Epithelial cell of esophagus (primary cell): ENCODE results near the gene MAP3K10.

Experiments used
- DNase-seq: peaks from one replicate; pipeline ENCODE4 v3.0.0; 2010; ENCODE audit warnings: low read depth
- H3K4me3 ChIP-seq: 2 replicates; pipeline ENCODE4 v1.5.1; 2011; ENCODE audit warnings: mild to moderate bottlenecking, low read length, control low read depth
- CTCF ChIP-seq: IDR thresholded peaks from 2 replicates; pipeline ENCODE4 v1.5.1; 2011; ENCODE audit warnings: low read depth, mild to moderate bottlenecking, low read length, control low read depth, inconsistent platforms; ENCODE audit not compliant: insufficient read depth; ENCODE audit errors: missing control alignments

The MAP3K10 gene

DNA sequence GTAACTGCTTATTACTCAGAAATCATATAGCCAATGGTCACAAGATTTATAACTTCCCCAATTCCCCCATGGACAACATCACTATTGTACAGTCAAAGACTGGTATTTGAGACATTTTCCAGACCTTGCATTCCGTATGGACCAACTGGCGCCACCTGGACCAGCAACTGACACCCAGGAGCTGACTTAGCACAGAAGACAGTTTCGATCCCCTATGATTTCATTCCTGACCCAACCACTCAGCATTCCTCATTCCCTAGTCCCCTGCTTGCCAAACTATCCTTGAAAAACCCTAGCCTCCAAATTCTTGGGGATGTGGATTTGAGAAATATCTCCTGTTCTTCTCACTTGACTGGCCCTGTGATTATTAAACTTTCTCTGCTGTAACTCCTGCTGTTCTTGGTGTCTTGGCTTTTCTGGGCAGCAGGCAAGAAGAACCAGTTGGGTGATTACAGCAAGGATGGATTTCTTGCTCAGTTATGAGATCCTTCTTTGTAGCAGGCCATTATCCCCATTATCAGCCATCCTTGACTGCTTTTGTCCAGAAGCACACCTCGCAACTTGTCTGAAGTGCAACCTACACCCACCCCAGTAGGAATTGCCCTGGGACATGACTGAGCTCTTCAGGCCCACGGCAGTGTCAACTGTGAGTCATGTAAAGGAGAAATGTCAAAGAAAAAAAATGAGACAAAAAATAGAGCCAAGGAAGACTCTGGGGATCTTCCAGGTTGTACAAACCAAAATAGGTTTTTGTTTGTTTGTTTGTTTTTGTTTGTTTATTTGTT lies 13.7 kb upstream of the MAP3K10 start:
- no peak for TF ChIP-seq CTCF
- peak; percentile 70 for DNase-seq
- H3K4me3 ChIP-seq = no peak overlapping the region

DNA sequence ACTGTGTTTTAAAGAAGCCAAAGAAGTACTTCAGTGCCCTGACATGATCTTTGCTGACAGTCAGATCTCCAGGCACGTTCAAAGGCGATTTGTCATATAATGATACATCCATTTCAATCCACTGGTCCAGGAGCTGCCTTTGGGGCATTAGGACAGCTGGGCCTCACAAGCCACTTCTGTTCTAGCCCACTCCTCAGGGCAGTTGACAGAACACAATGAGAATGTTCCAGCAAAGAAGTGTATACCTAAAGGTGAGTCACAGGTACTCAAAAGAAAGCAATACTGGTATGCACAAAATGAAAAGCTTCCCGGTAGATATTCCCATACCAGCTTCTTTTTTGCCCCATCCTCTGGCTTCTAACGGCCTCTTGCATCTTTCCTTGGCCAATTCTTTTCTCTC lies 12.5 kb upstream of the MAP3K10 start:
- peak; percentile 90 for DNase-seq
- no peak for TF ChIP-seq CTCF
- H3K4me3 ChIP-seq = no peak overlapping the region

DNA sequence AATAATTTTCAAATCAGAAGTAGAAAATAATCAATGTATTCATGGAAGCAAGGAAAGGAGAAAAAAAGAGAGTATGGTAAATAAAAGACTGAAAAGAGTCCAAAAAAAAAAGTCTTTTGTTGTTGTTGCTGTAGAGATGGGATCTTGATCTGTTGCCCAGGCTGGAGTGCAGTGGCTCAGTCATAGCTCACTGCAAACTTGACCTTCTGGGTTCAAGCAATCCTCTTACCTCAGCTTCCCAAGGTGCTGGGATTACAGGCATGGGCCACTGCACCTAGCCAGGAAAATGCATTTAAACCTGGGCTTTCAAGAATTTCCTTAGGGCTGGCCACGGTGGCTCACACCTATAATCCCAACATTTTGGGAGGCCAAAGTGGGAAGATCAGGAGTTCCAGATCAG lies 7.0 kb upstream of the MAP3K10 start:
- DNase-seq = no peak
- H3K4me3 ChIP-seq = no peak overlapping the region
- TF ChIP-seq CTCF = no peak

- no peak for TF ChIP-seq CTCF
- DNase-seq = no peak
These were observed 815 bp downstream of the MAP3K10 start for GRCh38 chr19:40191836-40192646.

GRCh38 chr19:40192758-40193586 lies 1.7 kb downstream of the MAP3K10 start:
- TF ChIP-seq CTCF = no peak
- peak overlapping the region; percentile 53 for H3K4me3 ChIP-seq
- DNase-seq = no peak

More at GRCh38 chr19:40191836-40192646, 815 bp downstream of the MAP3K10 start:
- H3K4me3 ChIP-seq = peak overlapping the region; percentile 53

GRCh38 chr19:40193587-40193849 lies 2.3 kb downstream of the MAP3K10 start:
- TF ChIP-seq CTCF = no peak
- no peak for DNase-seq
- no peak overlapping the region for H3K4me3 ChIP-seq
